ENCODE results near the gene C10orf71.

Gene C10orf71

DNA sequence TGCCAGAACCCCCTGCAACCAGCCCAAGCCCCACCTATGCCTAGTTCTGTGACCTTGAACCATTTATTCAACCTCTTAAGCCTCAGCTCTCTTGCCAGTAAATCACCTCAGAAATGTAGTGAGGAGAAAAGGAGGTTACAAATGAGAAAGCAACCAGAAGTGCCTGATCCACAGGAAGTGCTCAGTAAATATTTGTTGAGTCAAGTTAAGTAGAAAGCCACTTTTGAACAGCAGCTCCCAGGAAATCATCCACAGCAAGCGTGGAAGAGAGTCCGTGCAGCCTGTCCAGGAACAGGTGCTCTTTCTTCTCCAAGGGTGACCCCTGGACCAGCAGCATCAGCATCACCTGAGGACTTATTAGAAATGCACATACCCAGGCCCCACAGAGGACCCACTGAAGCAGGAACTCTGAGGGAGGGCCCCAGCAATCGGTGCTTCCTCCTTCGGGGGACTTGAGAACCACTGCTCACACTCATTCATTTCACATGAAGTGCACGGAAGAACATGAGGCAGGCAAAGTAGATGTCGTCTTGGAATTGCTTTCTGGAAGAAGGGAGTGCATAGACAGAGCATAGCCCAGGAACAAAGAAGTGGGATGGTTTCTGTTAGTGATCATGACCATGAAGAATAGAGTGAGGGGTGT lies 6.3 kb upstream of the C10orf71 start:
- no peak overlapping the region for H3K4me3 ChIP-seq (ENCODE audit: low read depth, low read length)
- POLR2A ChIA-PET: no interaction called here
- TF ChIP-seq OSR2 (tag by site-specific recombination; IDR thresholded peaks at IDR 0.05) (no peak), PRDM1 (tag by site-specific recombination; IDR thresholded peaks at IDR 0.05) (no peak)
- no peaks in the 10 kb centered on the region for H3K36me3 ChIP-seq (ENCODE audit: control insufficient read depth in 2 of 2, insufficient read depth in 1 of 2, low read length in 2 of 2)
- CTCF ChIA-PET: no interaction called here
- no peak overlapping the region for H3K27ac ChIP-seq (ENCODE audit: extremely low read depth, low read depth, low read length)
- no peaks in the 10 kb centered on the region for H3K9me3 ChIP-seq (ENCODE audit: control insufficient read depth, insufficient read depth, low read depth, low read length)
- no peaks in the 10 kb centered on the region for H3K4me1 ChIP-seq (ENCODE audit: control insufficient read depth, insufficient read depth, low read length)

DNA sequence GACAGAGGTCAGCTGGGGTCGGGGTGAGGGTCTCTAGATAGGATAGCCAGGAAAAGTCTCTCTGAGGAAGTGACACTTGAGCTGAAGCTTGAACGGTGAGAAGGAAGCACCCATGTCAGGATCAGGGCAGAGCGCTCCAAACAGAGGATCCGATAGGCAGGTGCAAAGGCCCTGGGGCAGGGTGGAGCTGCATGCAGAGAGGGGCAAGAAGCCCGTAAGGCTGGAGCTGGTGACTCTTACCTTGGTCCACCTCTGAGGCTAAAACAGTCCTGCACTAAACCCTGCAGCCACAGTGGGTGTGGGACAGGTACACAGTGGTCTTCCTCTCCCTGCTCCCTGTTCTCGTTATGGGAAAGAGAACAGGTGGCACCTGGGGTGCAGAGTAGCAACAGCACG lies 5.8 kb upstream of the C10orf71 start:
- Histone ChIP-seq H3K36me3 (ENCODE audit: control insufficient read depth in 2 of 2, insufficient read depth in 1 of 2, low read length in 2 of 2) (no peaks in the 10 kb centered on the region), H3K4me3 (ENCODE audit: low read depth, low read length) (no peak overlapping the region), H3K9me3 (ENCODE audit: control insufficient read depth, insufficient read depth, low read depth, low read length) (no peaks in the 10 kb centered on the region), H3K4me1 (ENCODE audit: control insufficient read depth, insufficient read depth, low read length) (no peaks in the 10 kb centered on the region), H3K27ac (ENCODE audit: extremely low read depth, low read depth, low read length) (no peak overlapping the region)
- CTCF ChIA-PET: no interaction called here
- POLR2A ChIA-PET: no interaction called here
- TF ChIP-seq ZNF623 (tag by site-specific recombination; IDR thresholded peaks at IDR 0.05) (peak; percentile 72), ZNF510 (tag by site-specific recombination; IDR thresholded peaks at IDR 0.05; ENCODE audit: insufficient replicate concordance) (no peak)

GRCh38 chr10:49294731-49295130 lies 4.2 kb upstream of the C10orf71 start:
- Histone ChIP-seq H3K4me1 (ENCODE audit: control insufficient read depth, insufficient read depth, low read length) (peaks cover 8% of the 10 kb centered on the region; the same call in 1 of the 2 replicates), H3K4me3 (ENCODE audit: low read depth, low read length) (no peak overlapping the region), H3K27ac (ENCODE audit: extremely low read depth, low read depth, low read length) (no peak overlapping the region), H3K9me3 (ENCODE audit: control insufficient read depth, insufficient read depth, low read depth, low read length) (no peaks in the 10 kb centered on the region), H3K36me3 (ENCODE audit: control insufficient read depth in 2 of 2, insufficient read depth in 1 of 2, low read length in 2 of 2) (no peaks in the 10 kb centered on the region)
- POLR2A ChIA-PET: no interaction called here
- TF ChIP-seq PRDM4 (tag by site-specific recombination; IDR thresholded peaks at IDR 0.05) (no peak), ZNF785 (tag by site-specific recombination; IDR thresholded peaks at IDR 0.05) (no peak), GLI4 (tag by site-specific recombination; IDR thresholded peaks at IDR 0.05) (no peak), ZNF175 (tag by site-specific recombination; IDR thresholded peaks at IDR 0.05) (no peak), ZNF501 (tag by site-specific recombination; IDR thresholded peaks at IDR 0.05) (no peak), ZNF423 (tag by site-specific recombination; IDR thresholded peaks at IDR 0.05) (no peak), GFI1B (tag by site-specific recombination; IDR thresholded peaks at IDR 0.05) (no peak), ZFHX2 (tag by site-specific recombination; conservative IDR thresholded peaks at IDR 0.05) (no peak), ZNF837 (tag by site-specific recombination; IDR thresholded peaks at IDR 0.05) (no peak), ZNF239 (tag by site-specific recombination; IDR thresholded peaks at IDR 0.05) (no peak), ELK4 (IDR thresholded peaks at IDR 0.05; ENCODE audit: borderline replicate concordance, low read depth, low read length) (no peak)
- CTCF ChIA-PET: no interaction called here

GRCh38 chr10:49295297-49295696 lies 3.7 kb upstream of the C10orf71 start:
- no peaks in the 10 kb centered on the region for H3K36me3 ChIP-seq (ENCODE audit: control insufficient read depth in 2 of 2, insufficient read depth in 1 of 2, low read length in 2 of 2)
- ChIA-PET CTCF (no interaction called here), POLR2A (no interaction called here)
- TF ChIP-seq EGR2 (tag by site-specific recombination; IDR thresholded peaks at IDR 0.05; ENCODE audit: low read depth): no peak
- no peak for TF ChIP-seq ZNF555 (tag by site-specific recombination; conservative IDR thresholded peaks at IDR 0.05)
- peak; percentile 97 for TF ChIP-seq ZIC2 (tag by site-specific recombination; IDR thresholded peaks at IDR 0.05)
- no peak for TF ChIP-seq ZNF510 (tag by site-specific recombination; IDR thresholded peaks at IDR 0.05; ENCODE audit: insufficient replicate concordance)
- TF ChIP-seq GLI2 (tag by site-specific recombination; IDR thresholded peaks at IDR 0.05; ENCODE audit: borderline replicate concordance, low read depth): no peak
- TF ChIP-seq ZNF677 (tag by site-specific recombination; IDR thresholded peaks at IDR 0.05): no peak
- no peak overlapping the region for H3K27ac ChIP-seq (ENCODE audit: extremely low read depth, low read depth, low read length)
- H3K4me3 ChIP-seq (ENCODE audit: low read depth, low read length): no peak overlapping the region
- H3K9me3 ChIP-seq (ENCODE audit: control insufficient read depth, insufficient read depth, low read depth, low read length): no peaks in the 10 kb centered on the region
- H3K4me1 ChIP-seq (ENCODE audit: control insufficient read depth, insufficient read depth, low read length): peaks cover 8% of the 10 kb centered on the region; the same call in 1 of the 2 replicates
